Measurements from ENCODE around the gene VAT1. TPM values are rescaled to one million over a fixed set of nuclear protein-coding genes. Genes with fewer than 3 reads are reported as not detected.

Gene VAT1
- total and polyA plus RNA-seq, 9 of the 15 experiments (the other 6 are each of a cell fraction or from before 2014, with no cell fraction given) = 29.4 to 153 (median 66.7) TPM

DNA sequence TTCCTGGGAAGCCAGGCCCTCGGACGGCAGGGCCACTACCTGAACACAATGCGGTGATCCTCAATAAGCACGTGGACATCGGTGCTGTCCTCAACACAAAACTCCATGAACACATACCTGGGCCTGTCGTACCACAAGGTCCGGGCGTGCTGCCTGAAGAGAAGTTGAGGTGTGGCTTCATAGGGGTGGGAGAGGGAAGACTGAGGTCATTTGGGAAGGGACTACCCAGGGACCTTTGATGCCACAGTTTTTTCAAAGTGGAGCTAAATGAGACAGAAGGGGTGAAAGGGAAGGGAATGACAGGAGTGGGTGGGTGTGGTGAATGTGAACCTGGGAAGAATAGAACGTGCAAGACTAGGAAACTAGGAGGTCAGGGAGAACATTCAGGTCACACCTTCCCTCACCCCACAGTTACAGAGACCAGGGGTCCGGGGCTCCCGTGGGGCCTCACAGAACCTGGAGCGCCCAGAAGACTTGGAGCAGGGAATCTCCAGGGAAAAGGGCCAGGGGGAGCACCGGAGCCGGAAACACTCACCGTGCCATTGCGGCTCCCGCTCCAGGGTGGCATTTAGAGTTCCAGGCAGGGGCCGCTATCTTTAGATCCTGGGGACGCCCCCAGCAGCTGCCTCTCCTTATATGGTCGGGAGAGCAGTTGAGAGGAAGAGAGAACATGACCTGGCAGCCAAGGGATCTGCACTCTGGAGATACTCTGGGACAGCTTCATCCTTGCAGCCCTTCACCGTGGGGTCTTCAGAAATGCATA, 42.5 kb downstream of the VAT1 start, which contains the start of gene PTGES3L (continued):
- TF ChIP-seq, protein P1, sequence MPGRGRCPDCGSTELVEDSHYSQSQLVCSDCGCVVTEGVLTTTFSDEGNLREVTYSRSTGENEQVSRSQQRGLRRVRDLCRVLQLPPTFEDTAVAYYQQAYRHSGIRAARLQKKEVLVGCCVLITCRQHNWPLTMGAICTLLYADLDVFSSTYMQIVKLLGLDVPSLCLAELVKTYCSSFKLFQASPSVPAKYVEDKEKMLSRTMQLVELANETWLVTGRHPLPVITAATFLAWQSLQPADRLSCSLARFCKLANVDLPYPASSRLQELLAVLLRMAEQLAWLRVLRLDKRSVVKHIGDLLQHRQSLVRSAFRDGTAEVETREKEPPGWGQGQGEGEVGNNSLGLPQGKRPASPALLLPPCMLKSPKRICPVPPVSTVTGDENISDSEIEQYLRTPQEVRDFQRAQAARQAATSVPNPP (IDR thresholded peaks at IDR 0.05; ENCODE audit: borderline replicate concordance, insufficient read depth, insufficient read length) = no peak
- TF ChIP-seq ZNF217 (CRISPR knock-in tag; IDR thresholded peaks at IDR 0.05) = no peak
- TF ChIP-seq TCF3 (CRISPR knock-in tag; IDR thresholded peaks at IDR 0.05) = no peak
- no peak for TF ChIP-seq EZH2 (IDR thresholded peaks at IDR 0.05; ENCODE audit: borderline replicate concordance, low read depth, low read length)
- no peak for TF ChIP-seq NR2C2 (CRISPR knock-in tag; IDR thresholded peaks at IDR 0.05)
- peak; percentile 35; the same call in 1 of the 2 replicates for TF ChIP-seq NR2C2 (tag; IDR thresholded peaks at IDR 0.05)
- no peak for TF ChIP-seq ZFPM2 (CRISPR knock-in tag; IDR thresholded peaks at IDR 0.05)
- no peak for TF ChIP-seq KLF10 (CRISPR knock-in tag; IDR thresholded peaks at IDR 0.05)
- TF ChIP-seq CBFA2T2 (conservative IDR thresholded peaks at IDR 0.05) = no peak
- TF ChIP-seq TBL1XR1 (IDR thresholded peaks at IDR 0.05; ENCODE audit: low read length in 2 of 2) = no peak
- TF ChIP-seq, protein P2, sequence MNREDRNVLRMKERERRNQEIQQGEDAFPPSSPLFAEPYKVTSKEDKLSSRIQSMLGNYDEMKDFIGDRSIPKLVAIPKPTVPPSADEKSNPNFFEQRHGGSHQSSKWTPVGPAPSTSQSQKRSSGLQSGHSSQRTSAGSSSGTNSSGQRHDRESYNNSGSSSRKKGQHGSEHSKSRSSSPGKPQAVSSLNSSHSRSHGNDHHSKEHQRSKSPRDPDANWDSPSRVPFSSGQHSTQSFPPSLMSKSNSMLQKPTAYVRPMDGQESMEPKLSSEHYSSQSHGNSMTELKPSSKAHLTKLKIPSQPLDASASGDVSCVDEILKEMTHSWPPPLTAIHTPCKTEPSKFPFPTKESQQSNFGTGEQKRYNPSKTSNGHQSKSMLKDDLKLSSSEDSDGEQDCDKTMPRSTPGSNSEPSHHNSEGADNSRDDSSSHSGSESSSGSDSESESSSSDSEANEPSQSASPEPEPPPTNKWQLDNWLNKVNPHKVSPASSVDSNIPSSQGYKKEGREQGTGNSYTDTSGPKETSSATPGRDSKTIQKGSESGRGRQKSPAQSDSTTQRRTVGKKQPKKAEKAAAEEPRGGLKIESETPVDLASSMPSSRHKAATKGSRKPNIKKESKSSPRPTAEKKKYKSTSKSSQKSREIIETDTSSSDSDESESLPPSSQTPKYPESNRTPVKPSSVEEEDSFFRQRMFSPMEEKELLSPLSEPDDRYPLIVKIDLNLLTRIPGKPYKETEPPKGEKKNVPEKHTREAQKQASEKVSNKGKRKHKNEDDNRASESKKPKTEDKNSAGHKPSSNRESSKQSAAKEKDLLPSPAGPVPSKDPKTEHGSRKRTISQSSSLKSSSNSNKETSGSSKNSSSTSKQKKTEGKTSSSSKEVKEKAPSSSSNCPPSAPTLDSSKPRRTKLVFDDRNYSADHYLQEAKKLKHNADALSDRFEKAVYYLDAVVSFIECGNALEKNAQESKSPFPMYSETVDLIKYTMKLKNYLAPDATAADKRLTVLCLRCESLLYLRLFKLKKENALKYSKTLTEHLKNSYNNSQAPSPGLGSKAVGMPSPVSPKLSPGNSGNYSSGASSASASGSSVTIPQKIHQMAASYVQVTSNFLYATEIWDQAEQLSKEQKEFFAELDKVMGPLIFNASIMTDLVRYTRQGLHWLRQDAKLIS (CRISPR knock-in tag; IDR thresholded peaks at IDR 0.05) = no peak
- TF ChIP-seq ZNF584 (CRISPR knock-in tag; IDR thresholded peaks at IDR 0.05; ENCODE audit: low read depth) = peak; percentile 58; the same call in 1 of the 2 replicates
- TF ChIP-seq SMARCA5 (IDR thresholded peaks at IDR 0.05) = no peak
- no peak for TF ChIP-seq NFATC3 (IDR thresholded peaks at IDR 0.05)
- TF ChIP-seq ZFP1 (CRISPR knock-in tag; IDR thresholded peaks at IDR 0.05) = no peak
- TF ChIP-seq, protein P3, sequence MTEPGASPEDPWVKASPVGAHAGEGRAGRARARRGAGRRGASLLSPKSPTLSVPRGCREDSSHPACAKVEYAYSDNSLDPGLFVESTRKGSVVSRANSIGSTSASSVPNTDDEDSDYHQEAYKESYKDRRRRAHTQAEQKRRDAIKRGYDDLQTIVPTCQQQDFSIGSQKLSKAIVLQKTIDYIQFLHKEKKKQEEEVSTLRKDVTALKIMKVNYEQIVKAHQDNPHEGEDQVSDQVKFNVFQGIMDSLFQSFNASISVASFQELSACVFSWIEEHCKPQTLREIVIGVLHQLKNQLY (CRISPR knock-in tag; conservative IDR thresholded peaks at IDR 0.05) = no peak
- peak; percentile 12; the same call in 1 of the 2 replicates for TF ChIP-seq ZC3H8 (IDR thresholded peaks at IDR 0.05)
- TF ChIP-seq SLC30A9 (CRISPR knock-in tag; IDR thresholded peaks at IDR 0.05) = no peak
- TF ChIP-seq MTA3 (IDR thresholded peaks at IDR 0.05; ENCODE audit: borderline replicate concordance) = 0 out of 2 replicates have a peak, but pooled peaks have one; percentile 46
- TF ChIP-seq, protein P4, sequence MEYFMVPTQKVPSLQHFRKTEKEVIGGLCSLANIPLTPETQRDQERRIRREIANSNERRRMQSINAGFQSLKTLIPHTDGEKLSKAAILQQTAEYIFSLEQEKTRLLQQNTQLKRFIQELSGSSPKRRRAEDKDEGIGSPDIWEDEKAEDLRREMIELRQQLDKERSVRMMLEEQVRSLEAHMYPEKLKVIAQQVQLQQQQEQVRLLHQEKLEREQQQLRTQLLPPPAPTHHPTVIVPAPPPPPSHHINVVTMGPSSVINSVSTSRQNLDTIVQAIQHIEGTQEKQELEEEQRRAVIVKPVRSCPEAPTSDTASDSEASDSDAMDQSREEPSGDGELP (CRISPR knock-in tag; IDR thresholded peaks at IDR 0.05; ENCODE audit: borderline replicate concordance) = peak; percentile 43; the same call in 1 of the 2 replicates
- TF ChIP-seq TAL1 (IDR thresholded peaks at IDR 0.05) = no peak

Measured in K562 (cell line).